Thoracic aorta (tissue), 2 donors: ENCODE results near the gene CCL16. TPM values are rescaled to one million over a fixed set of nuclear protein-coding genes. Genes with fewer than 3 reads are reported as not detected.

Source experiments
- ATAC-seq: fragments of 150-250 bp; one replicate; pipeline ENCODE4 v1.8.0; 2017; ENCODE audit warnings: low read depth; ENCODE audit not compliant: insufficient number of reproducible peaks, low FRiP score
- DNase-seq: peaks from one replicate; pipeline ENCODE4 v3.0.0-alpha.2; 2020; ENCODE audit warnings: low spot score
- H3K27ac ChIP-seq, 2 donors: fragments of 200-600 bp; sonication (generic); 1 replicate in 1 of 2; 2 replicates in 1 of 2; pipeline ENCODE4 v1.5.1; 2016; ENCODE audit warnings: mild to moderate bottlenecking in 2 of 2, moderate library complexity in 2 of 2
- H3K27me3 ChIP-seq: fragments of 200-600 bp; sonication (generic); replicated peaks from 2 replicates; pipeline ENCODE4 v1.6.0; 2016; ENCODE audit warnings: mild to moderate bottlenecking; ENCODE audit not compliant: insufficient read depth
- H3K36me3 ChIP-seq: fragments of 200-600 bp; sonication (generic); one replicate; pipeline ENCODE4 v1.5.1; 2016
- H3K4me1 ChIP-seq, 2 donors: fragments of 200-600 bp; sonication (generic); 1 replicate in 1 of 2; 2 replicates in 1 of 2; pipeline versions ENCODE4 v1.5.1 to v1.6.0; 2016; ENCODE audit warnings: low read depth in 2 of 2, mild to moderate bottlenecking in 1 of 2; ENCODE audit not compliant: control insufficient read depth in 1 of 2
- H3K4me3 ChIP-seq: fragments of 200-600 bp; sonication (generic); 2 replicates; pipeline ENCODE4 v1.5.1; 2016; ENCODE audit warnings: mild to moderate bottlenecking
- H3K9me3 ChIP-seq: fragments of 200-600 bp; sonication (generic); 2 replicates; pipeline ENCODE4 v1.5.1; 2016
- total RNA-seq, 2 donors: library from RNA; depleted of rRNA; stranded (reverse); fragments of >200 nt; gene quantifications; one replicate each; pipeline versions ENCODE4 v1.1.0 to v1.2.3, GENCODE V29; 2016
- TF ChIP-seq, protein P1 (sequence below): fragments of 200-600 bp; sonication (generic); IDR thresholded peaks from one replicate; pipeline ENCODE4 v1.5.1; 2019; ENCODE audit warnings: antibody characterized with exemption

Gene CCL16
- total RNA-seq, 2 donors from 2014 or later, result not detected

- H3K9me3 ChIP-seq, result no peaks in the 10 kb centered on the region
- no peak for ATAC-seq
These were observed 31.9 kb downstream of the CCL16 start for GRCh38 chr17:35949401-35949800.

DNA sequence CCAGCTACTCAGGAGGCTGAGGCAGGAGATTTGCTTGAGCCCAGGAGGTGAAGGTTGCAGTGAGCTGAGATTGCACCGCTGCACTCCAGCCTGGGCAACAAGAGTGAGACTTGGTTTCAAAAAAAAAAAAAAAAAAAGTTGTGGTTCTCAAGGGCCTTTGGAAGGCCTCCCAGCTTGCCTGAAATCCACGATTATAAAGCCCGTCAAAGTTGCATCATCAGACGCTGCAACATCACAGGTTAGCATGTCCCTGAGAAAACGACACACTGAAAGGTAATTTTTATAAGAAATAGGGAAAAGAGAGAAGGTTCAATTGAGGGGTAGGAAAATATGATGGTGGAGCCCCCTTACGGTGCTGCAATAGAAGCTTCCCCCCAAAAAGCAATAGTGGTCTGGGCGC is 33.2 kb downstream of the CCL16 start:
- no peaks in the 10 kb centered on the region for H3K27me3 ChIP-seq
- H3K4me3 ChIP-seq, result no peak overlapping the region
- H3K4me1 ChIP-seq, result no peaks in the 10 kb centered on the region
- TF ChIP-seq, protein P1, sequence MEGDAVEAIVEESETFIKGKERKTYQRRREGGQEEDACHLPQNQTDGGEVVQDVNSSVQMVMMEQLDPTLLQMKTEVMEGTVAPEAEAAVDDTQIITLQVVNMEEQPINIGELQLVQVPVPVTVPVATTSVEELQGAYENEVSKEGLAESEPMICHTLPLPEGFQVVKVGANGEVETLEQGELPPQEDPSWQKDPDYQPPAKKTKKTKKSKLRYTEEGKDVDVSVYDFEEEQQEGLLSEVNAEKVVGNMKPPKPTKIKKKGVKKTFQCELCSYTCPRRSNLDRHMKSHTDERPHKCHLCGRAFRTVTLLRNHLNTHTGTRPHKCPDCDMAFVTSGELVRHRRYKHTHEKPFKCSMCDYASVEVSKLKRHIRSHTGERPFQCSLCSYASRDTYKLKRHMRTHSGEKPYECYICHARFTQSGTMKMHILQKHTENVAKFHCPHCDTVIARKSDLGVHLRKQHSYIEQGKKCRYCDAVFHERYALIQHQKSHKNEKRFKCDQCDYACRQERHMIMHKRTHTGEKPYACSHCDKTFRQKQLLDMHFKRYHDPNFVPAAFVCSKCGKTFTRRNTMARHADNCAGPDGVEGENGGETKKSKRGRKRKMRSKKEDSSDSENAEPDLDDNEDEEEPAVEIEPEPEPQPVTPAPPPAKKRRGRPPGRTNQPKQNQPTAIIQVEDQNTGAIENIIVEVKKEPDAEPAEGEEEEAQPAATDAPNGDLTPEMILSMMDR, result no peak
- H3K36me3 ChIP-seq, result no peaks in the 10 kb centered on the region
- H3K27ac ChIP-seq, result no peak overlapping the region
- ATAC-seq (no peak), DNase-seq (no peak)
- H3K9me3 ChIP-seq, result no peaks in the 10 kb centered on the region

More at GRCh38 chr17:35949401-35949800, 31.9 kb downstream of the CCL16 start:
- TF ChIP-seq, protein P1, result no peak
- DNase-seq, result no peak
- H3K4me3 ChIP-seq, result no peak overlapping the region
- H3K27me3 ChIP-seq, result no peaks in the 10 kb centered on the region
- H3K27ac ChIP-seq, result no peak overlapping the region
- no peaks in the 10 kb centered on the region for H3K36me3 ChIP-seq
- H3K4me1 ChIP-seq, result no peaks in the 10 kb centered on the region

GRCh38 chr17:35947156-35947585 is 34.1 kb downstream of the CCL16 start:
- Histone ChIP-seq H3K9me3 (no peaks in the 10 kb centered on the region), H3K4me3 (no peak overlapping the region), H3K36me3 (no peaks in the 10 kb centered on the region), H3K4me1 (no peaks in the 10 kb centered on the region), H3K27ac (no peak overlapping the region), H3K27me3 (no peaks in the 10 kb centered on the region)
- ATAC-seq (no peak), DNase-seq (no peak)
- TF ChIP-seq, protein P1, result peak; percentile 54

- Histone ChIP-seq H3K27me3 (no peaks in the 10 kb centered on the region), H3K4me3 (no peak overlapping the region), H3K27ac (no peak overlapping the region), H3K9me3 (no peaks in the 10 kb centered on the region), H3K4me1 (no peaks in the 10 kb centered on the region), H3K36me3 (no peaks in the 10 kb centered on the region)
- ATAC-seq (no peak), DNase-seq (no peak)
- TF ChIP-seq, protein P1, result no peak
These were observed 37.1 kb downstream of the CCL16 start for GRCh38 chr17:35944151-35944550.

DNA sequence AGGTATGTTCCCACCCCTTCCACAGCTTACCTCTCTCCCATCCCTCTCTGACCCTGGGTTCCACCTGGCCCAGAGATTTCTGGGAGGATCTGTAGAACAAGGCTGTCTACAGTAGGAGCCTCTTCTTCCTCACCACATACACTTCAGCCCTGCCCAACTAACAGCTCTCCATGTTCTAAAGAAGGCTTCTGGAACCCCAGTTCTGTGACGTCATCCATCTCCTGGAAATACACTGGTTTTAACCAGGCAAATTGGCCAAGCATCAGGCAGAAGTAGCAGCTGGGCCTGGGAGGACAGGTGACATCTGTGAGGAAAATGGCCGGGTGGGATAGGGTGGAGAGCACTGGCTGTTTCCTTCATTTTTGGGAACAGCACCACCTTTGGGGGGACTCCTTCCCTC is 37.8 kb downstream of the CCL16 start, which contains the start of gene LYZL6:
Gene LYZL6 (minus strand): TSS at position 177 of the 400 bp plus-strand sequence. CDS start 4,357 bp downstream, outside the sequence.
- H3K27me3 ChIP-seq, result no peaks in the 10 kb centered on the region
- no peak within 1 kb of the TSS for H3K4me3 ChIP-seq
- H3K9me3 ChIP-seq, result no peaks in the 10 kb centered on the region
- DNase-seq, result no peak
- no peak for ATAC-seq
- TF ChIP-seq, protein P1, result no peak
- no peaks in the 10 kb centered on the region for H3K36me3 ChIP-seq
- no peaks in the 10 kb centered on the region for H3K4me1 ChIP-seq
- H3K27ac ChIP-seq, result no peak within 1 kb of the TSS
